Stimulated activated naive B cell treated with anti-CD40 and anti-IgM and Interleukin-4, amounts not matched to agents 10 μg/mL and 1 μg/mL and 100 μg/mL, for 72 hours (primary cell): ENCODE measurements around the gene GGCX.

Experiments
- ATAC-seq, 2 donors: fragments of 150-1000 bp; cut with Tn5 transposase; replicated peaks; 2 replicates each; pipeline ENCODE4 v1.10.0; 2021; ENCODE audit warnings: moderate library complexity in 1 of 2
- DNase-seq: peaks from one replicate; pipeline ENCODE4 v3.0.0; 2021
- H3K27ac Mint-ChIP-seq: one replicate; pipeline ENCODE4 v1.8.0; 2022; ENCODE audit warnings: mild to moderate bottlenecking, mixed read lengths
- H3K27me3 Mint-ChIP-seq, 2 donors: one replicate each; pipeline ENCODE4 v1.8.0; 2022; ENCODE audit warnings: mixed read lengths in 2 of 2
- H3K36me3 Mint-ChIP-seq, 2 donors: one replicate each; pipeline ENCODE4 v1.8.0; 2022; ENCODE audit warnings: mixed read lengths in 2 of 2, mild to moderate bottlenecking in 1 of 2
- H3K4me1 Mint-ChIP-seq, 2 donors: one replicate each; pipeline ENCODE4 v1.8.0; 2022; ENCODE audit warnings: mixed read lengths in 2 of 2, mild to moderate bottlenecking in 1 of 2
- H3K4me3 Mint-ChIP-seq, 2 donors: one replicate each; pipeline ENCODE4 v1.8.0; 2022; ENCODE audit warnings: mild to moderate bottlenecking in 2 of 2, mixed read lengths in 2 of 2, moderate library complexity in 1 of 2
- H3K9me3 Mint-ChIP-seq, 2 donors: one replicate each; pipeline ENCODE4 v1.8.0; 2022; ENCODE audit warnings: mixed read lengths in 2 of 2, mild to moderate bottlenecking in 1 of 2

GGCX gene

DNA sequence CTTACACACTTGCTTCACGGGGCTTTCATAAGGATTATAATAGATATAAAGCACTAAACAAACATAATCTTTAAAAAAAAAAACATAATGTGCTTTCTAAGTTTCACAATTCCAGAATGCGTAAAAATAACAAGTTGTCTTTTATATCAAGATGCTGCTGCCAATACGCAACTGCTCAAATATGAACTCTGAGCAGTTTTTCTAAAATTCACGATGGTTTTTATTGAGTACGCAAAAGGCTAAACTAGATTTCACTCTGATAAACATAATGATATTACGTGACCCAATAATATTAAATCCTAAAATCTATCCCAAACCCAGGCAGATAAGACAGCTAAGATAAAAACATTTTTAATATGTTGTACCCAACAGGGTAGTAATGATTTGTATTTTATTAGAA is 47.0 kb downstream of the GGCX start:
- ATAC-seq (no peak), DNase-seq (no peak)
- Mint-ChIP-seq H3K27me3 (no peaks in the 10 kb centered on the region), H3K27ac (no peak overlapping the region), H3K36me3 (peaks cover 0 to 1% of the 10 kb centered on the region in 2 donors), H3K9me3 (no peaks in the 10 kb centered on the region), H3K4me3 (no peak overlapping the region), H3K4me1 (peaks cover 7 to 27% of the 10 kb centered on the region in 2 donors)

DNA sequence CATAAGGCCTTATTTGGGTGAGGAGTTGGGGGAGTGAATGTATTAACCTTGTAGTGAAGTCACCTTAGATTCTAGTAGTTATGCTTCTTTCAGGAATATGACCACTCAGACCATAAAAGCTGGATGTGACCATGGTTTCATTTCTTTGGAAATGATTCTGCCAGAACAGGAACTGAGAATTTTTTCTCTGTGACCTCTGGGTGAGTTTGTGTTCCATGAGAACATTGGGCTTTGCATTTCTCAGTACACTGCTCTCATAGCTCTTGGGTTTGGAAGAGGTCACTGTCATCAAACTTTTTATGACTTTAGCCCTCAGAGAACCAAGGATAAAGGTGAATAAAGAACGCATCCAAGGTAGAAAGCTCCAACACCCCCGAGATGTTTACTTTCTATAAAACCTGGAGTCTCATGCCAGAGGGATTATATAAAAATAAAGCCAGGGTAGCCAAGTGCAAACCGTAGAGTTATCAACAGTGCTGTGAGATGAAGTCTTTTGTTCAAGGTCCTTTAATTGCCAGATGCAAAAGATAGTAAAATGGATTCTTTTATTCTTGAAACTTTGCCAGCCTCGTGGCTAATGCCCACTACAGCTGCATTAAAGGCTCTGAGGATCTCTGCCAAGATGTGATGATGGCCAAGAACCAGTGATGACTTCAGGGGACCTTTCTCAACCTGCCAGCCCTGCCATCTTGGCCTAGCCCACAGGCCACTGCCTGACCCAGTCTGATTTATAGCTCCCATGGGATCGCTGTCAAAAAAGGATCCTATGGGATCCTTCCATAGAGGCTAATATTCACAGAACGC is 50.1 kb downstream of the GGCX start:
- no peaks in the 10 kb centered on the region for H3K9me3 Mint-ChIP-seq
- H3K4me3 Mint-ChIP-seq, result no peak overlapping the region
- DNase-seq (no peak), ATAC-seq (peak; percentile 66 to 75)
- H3K36me3 Mint-ChIP-seq, result no peaks in the 10 kb centered on the region
- no peaks in the 10 kb centered on the region for H3K27me3 Mint-ChIP-seq
- H3K27ac Mint-ChIP-seq, result peak overlapping the region; percentile 14
- H3K4me1 Mint-ChIP-seq, result peaks cover 3 to 13% of the 10 kb centered on the region in 2 donors

DNA sequence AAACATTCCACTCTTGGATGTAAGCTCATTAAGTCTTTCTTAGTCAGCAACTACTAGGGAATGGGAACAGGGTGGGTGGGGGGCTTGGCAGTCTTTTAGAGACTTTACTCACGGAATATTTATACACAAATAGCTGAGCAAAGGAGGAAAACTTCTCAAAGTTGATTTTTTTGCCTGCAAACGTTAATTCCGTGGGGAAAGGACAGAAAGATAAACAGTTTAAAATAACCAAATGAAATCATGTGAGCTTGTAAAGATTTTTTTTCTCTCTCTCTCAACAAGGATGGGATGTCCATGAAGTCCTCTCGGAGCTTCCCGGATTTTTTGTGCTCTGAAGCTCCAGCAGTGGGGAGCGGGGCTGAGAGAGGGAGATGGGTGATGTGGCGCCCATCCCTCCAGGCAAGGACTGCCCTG is 54.5 kb downstream of the GGCX start:
- Mint-ChIP-seq H3K9me3 (no peaks in the 10 kb centered on the region), H3K36me3 (no peaks in the 10 kb centered on the region), H3K4me1 (peaks cover 3 to 13% of the 10 kb centered on the region in 2 donors), H3K27ac (no peak overlapping the region), H3K4me3 (no peak overlapping the region), H3K27me3 (no peaks in the 10 kb centered on the region)
- ATAC-seq, result no peak
- no peak for DNase-seq

DNA sequence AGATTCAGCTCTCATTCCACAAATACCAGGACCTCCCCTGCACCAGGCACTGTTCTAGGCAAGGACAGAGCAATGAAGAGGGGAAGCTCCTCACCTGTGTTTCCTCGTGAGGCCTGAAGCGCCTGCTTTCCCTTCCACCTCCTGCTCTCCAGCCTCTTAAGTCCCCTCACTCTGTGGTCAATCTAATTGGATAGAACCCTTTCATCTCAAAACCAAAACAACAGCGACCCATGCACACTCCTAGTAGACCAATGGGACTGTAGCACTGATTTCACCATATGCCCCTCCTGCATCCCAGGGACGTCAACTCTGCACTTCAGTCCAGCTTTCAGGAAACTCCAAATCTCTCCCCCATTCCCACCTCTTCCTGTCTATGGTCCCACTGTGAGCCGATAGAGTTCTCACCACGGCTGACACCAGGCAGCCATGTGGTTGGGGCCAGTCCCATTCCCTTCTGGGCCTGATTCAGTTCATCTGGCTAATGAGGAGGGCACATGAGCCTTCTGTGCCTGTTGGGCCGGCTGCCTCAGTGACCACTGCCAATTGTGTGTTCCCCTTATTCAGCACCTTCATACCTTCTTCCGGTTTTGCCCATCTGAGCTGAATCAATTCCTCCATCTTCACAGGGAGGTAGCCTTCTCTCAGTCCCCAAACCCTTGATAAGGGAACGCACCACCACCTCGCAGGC is 55.6 kb downstream of the GGCX start:
- H3K4me3 Mint-ChIP-seq, result no peak overlapping the region
- no peaks in the 10 kb centered on the region for H3K9me3 Mint-ChIP-seq
- no peaks in the 10 kb centered on the region for H3K27me3 Mint-ChIP-seq
- ATAC-seq, result no peak
- peaks cover 6 to 10% of the 10 kb centered on the region in 2 donors for H3K4me1 Mint-ChIP-seq
- H3K27ac Mint-ChIP-seq, result no peak overlapping the region
- H3K36me3 Mint-ChIP-seq, result no peaks in the 10 kb centered on the region
- DNase-seq, result no peak

DNA sequence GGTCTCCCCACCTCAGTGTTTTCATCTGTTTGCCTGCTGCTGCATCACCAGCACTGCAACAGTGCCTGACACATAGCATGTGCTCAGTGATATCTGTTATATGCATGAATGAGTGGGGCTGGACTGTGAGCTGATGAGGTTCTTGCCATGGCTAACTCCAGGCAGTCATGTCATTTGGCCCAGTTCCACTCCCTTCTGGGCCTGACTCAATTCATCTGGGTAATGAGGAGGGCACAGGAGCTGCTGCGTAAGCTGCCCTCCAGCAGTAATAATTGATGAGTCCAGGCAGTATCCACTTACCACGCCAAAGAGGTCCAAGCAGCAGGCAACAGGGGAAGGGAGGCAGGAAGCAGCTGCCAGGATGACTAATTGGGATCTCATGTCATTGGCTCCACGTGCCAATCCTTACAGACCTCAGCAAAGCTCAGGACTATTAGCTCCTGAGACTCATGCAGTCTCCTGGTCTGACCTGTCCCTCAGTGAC is 56.5 kb downstream of the GGCX start:
- no peak for DNase-seq
- no peaks in the 10 kb centered on the region for H3K9me3 Mint-ChIP-seq
- no peaks in the 10 kb centered on the region for H3K36me3 Mint-ChIP-seq
- no peak overlapping the region for H3K4me3 Mint-ChIP-seq
- peaks cover 10 to 16% of the 10 kb centered on the region in 2 donors for H3K4me1 Mint-ChIP-seq
- no peaks in the 10 kb centered on the region for H3K27me3 Mint-ChIP-seq
- H3K27ac Mint-ChIP-seq, result no peak overlapping the region
- ATAC-seq, result no peak

DNA sequence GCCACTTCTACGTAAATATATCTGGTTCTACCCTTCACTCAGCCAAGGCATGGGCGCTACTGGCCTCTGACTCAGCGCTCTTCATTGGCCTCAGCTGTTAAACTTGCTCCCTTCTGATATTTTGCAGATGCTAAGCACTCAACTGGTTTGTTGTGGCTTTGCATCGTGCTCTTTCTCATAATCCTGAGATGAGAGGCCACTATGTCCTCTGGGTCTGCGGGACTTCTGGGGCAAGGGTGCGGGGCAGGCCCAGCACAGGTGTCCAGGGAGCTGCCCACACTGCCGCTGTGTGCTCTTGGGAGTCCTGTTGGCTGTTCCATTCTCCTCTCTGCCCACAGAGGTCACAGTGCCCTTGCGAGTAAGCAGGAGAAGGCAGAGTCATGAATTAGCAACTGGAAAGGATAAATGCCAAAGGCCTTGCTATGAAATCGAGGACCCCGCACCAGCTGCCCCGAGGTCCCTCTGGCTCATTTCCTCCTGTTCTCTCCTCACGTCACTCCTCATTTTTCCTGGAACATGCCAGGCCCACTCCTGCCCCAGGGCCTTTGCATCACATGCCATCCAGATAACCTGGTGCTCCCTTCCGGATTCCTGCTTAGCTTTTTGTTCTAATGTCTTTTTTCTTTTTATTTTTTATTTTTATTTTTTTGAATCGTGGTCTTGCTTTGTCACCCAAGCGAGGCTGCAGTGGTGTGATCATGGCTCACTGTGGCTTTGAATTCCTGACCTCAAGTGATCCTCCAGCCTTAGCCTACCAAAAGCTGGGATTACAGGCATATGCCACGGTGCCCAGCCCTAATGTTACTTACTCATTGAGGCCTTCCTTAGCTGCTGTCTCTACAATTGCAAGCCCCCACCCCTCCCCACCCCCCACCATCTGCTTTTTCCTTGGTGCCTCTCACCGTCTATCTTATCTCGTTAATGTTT is 57.2 kb downstream of the GGCX start:
- Mint-ChIP-seq H3K27ac (no peak overlapping the region), H3K27me3 (no peaks in the 10 kb centered on the region), H3K36me3 (no peaks in the 10 kb centered on the region), H3K4me3 (no peak overlapping the region), H3K4me1 (peaks cover 10 to 16% of the 10 kb centered on the region in 2 donors), H3K9me3 (no peaks in the 10 kb centered on the region)
- no peak for DNase-seq
- ATAC-seq, result no peak

DNA sequence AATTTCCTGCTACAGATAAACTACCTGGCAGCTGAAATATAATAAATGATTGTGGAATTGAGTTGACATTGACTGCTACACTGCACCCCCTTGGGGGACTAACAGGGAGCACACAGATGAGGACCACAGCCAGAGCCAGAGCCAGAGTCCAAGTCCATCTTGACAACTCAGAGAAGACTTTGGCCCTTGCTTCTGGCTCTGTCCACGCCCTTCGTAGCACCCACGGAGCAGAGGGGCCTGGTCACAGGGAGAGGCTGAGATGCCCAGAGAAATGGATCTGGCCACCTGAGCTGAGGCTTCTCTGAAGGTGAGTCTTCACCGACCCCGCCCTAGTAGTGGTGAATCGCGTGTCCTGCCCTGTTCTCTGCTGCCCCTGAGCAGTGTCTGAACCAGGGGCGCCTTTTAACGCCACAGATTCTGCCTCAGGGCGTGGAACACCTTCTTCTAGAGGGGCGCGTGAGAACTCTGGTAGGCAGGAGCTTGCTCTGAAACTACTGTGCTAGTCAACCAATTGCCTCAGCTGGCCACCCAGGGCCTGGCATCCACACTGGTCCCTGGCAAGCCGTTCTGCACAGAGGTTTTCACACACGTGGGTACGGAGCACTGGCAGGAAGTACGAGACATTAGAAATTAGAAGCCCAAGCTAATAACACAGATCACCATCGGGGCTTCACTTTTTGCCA is 58.0 kb downstream of the GGCX start:
- ATAC-seq (no peak), DNase-seq (no peak)
- Mint-ChIP-seq H3K4me1 (peaks cover 11 to 16% of the 10 kb centered on the region in 2 donors), H3K9me3 (no peaks in the 10 kb centered on the region), H3K4me3 (no peak overlapping the region), H3K36me3 (no peaks in the 10 kb centered on the region), H3K27me3 (no peaks in the 10 kb centered on the region), H3K27ac (no peak overlapping the region)

DNA sequence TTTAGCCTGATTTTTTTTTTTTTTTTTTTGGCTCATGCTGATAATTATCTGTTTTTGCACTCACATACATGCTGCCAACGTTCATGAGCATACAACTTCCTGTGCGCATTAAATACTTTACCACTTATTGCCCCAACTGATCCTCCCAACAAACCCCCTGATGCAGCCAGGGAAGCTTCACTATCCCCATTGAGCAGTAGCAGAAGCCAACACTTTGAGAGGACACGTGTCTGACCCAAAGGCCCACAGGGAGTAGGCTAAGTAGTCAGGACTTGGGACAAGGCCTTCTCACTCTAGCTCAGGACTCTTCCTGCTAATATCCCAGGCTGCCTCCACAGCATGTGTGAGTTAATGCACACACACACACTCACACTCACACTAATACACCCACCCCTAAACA is 58.6 kb downstream of the GGCX start:
- H3K4me1 Mint-ChIP-seq, result peaks cover 11 to 16% of the 10 kb centered on the region in 2 donors
- H3K27ac Mint-ChIP-seq, result no peak overlapping the region
- no peaks in the 10 kb centered on the region for H3K36me3 Mint-ChIP-seq
- no peak for DNase-seq
- ATAC-seq, result no peak
- H3K9me3 Mint-ChIP-seq, result no peaks in the 10 kb centered on the region
- H3K27me3 Mint-ChIP-seq, result no peaks in the 10 kb centered on the region
- H3K4me3 Mint-ChIP-seq, result no peak overlapping the region

DNA sequence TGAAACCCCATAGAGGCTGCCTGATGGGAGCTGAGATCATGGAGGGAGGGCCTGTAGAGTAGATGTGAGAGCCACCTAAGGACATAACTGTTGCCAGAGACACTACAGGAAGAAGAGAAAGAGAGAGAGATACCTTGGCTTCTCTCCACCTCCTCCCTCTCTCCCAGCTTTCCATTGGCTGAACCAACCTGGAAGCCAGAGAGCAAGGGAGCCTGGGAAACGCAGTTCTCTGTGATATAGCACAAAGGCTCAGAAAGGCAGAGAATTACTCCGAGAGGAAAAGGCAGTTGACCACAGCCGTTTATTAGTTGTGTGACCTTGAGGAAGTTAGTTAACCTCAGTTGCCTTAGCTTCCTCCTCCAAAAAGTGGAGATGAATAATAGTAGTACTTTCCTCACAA is 60.0 kb downstream of the GGCX start:
- no peaks in the 10 kb centered on the region for H3K27me3 Mint-ChIP-seq
- peaks cover 11 to 16% of the 10 kb centered on the region in 2 donors for H3K4me1 Mint-ChIP-seq
- no peak overlapping the region for H3K4me3 Mint-ChIP-seq
- no peaks in the 10 kb centered on the region for H3K36me3 Mint-ChIP-seq
- ATAC-seq (no peak), DNase-seq (no peak)
- H3K9me3 Mint-ChIP-seq, result no peaks in the 10 kb centered on the region
- no peak overlapping the region for H3K27ac Mint-ChIP-seq

DNA sequence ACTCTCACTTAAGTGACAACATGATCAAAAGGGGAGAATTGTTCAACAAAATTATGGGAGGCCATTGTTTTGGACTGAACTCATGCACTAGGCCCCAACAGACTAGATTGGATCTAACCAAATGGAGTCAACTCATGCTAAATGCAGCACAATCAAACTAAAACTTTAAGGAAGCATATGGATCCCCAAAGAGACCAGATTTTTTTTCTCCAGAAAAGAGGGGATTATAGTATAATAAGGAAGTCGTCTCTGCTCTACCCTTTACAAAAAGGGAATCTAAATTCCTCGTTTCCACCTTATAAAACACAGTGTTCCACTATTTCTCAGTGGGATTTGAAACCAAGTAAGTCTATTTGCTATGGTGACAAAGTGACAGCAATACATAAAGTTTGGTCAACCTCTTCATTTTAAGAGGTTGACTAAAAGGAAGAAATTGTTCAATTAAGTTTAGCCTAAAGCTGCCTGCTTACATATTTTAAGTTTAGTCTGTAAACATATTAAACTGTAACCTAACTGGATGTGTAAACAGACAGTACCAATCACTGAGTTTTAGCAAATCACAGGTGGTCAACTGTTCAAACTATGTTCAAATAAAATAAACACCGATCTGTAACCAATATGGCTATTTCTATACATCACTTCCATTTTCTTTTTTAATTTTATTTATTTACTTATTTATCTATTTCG is 63.2 kb downstream of the GGCX start:
- peaks cover 17 to 26% of the 10 kb centered on the region in 2 donors for H3K4me1 Mint-ChIP-seq
- no peak overlapping the region for H3K27ac Mint-ChIP-seq
- H3K27me3 Mint-ChIP-seq, result no peaks in the 10 kb centered on the region
- H3K4me3 Mint-ChIP-seq, result no peak overlapping the region
- ATAC-seq, result no peak
- no peaks in the 10 kb centered on the region for H3K36me3 Mint-ChIP-seq
- H3K9me3 Mint-ChIP-seq, result no peaks in the 10 kb centered on the region
- DNase-seq, result no peak

DNA sequence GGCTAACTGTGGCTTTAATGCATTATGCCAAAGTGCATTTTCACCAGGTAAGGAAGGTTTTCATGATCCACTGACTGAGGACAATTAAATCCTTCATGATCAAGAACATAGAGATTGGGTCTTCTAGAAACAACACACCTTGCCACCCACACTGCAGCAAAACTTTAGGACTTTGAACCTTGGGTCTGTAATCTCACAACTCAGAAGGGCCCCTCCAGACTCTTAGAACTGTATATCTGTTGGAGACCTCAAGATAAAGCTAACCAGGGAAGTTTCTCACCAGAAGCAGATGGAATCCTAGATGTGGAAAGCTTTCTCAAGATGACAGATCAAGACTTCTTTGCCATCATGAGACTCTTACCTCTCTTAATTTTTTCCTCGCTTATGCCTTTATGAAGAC is 64.9 kb downstream of the GGCX start:
- Mint-ChIP-seq H3K36me3 (no peaks in the 10 kb centered on the region), H3K27me3 (no peaks in the 10 kb centered on the region), H3K27ac (no peak overlapping the region), H3K4me3 (no peak overlapping the region), H3K9me3 (no peaks in the 10 kb centered on the region), H3K4me1 (peaks cover 17 to 26% of the 10 kb centered on the region in 2 donors)
- no peak for DNase-seq
- ATAC-seq, result no peak
